ENCODE measurements around the gene CDK9. TPM values are rescaled to one million over a fixed set of nuclear protein-coding genes. Genes with fewer than 3 reads are reported as not detected.

Gene CDK9
- 10 to 100 TPM; 60.7 to 96.3 (median 70.7) TPM for total RNA-seq

DNA sequence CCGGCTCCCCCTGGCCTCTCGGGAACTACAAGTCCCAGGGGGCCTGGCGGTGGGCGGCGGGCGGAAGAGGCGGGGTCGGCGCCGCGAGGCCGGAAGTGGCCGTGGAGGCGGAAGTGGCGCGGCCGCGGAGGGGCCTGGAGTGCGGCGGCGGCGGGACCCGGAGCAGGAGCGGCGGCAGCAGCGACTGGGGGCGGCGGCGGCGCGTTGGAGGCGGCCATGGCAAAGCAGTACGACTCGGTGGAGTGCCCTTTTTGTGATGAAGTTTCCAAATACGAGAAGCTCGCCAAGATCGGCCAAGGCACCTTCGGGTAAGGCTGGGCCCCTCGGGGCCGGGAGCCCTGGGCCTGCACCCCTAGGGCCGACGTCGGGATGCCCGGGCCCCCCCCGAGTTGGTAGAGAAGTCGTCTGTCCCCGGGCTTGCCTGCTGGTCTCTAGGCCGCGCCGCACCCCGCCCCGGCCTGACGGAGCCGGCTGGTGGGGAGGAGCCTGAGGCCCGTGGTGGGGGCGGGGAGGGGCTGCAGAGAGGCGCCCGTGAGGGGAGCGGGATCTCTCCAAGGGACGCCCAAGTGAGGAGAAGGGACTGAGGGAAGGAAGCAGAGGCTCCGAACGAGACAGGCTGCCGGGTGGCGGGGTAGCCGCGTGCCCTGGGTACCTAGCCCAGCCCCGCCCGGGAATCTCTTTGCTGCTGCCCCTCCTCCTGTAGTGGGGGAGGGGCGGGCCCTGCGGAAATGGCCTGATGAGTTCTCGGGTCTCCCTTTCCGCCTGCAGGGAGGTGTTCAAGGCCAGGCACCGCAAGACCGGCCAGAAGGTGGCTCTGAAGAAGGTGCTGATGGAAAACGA is at the start of gene CDK9:
CDK9 (plus strand) TSS at position 102 of the 840 bp plus-strand sequence; CDS start at position 217, 115 bp downstream.
- H3K4me3 ChIP-seq (ENCODE audit: low read depth, poor library complexity, severe bottlenecking) = peak within 1 kb of the TSS; percentile 78
- intact Hi-C loops (cut with DNase I; ENCODE audit: low total_unique reads) = loop anchor here (5.0 kb wide), 1 partner anchor 126 kb away; no protein-coding TSS in a partner anchor
- 1% methylated on average over 30 to 57 of the region's 75 CpGs for WGBS, 2 donors
- DNase-seq (ENCODE audit: low spot score in 2 of 2) = peak; percentile 87 to 98
- TF ChIP-seq, protein P1, sequence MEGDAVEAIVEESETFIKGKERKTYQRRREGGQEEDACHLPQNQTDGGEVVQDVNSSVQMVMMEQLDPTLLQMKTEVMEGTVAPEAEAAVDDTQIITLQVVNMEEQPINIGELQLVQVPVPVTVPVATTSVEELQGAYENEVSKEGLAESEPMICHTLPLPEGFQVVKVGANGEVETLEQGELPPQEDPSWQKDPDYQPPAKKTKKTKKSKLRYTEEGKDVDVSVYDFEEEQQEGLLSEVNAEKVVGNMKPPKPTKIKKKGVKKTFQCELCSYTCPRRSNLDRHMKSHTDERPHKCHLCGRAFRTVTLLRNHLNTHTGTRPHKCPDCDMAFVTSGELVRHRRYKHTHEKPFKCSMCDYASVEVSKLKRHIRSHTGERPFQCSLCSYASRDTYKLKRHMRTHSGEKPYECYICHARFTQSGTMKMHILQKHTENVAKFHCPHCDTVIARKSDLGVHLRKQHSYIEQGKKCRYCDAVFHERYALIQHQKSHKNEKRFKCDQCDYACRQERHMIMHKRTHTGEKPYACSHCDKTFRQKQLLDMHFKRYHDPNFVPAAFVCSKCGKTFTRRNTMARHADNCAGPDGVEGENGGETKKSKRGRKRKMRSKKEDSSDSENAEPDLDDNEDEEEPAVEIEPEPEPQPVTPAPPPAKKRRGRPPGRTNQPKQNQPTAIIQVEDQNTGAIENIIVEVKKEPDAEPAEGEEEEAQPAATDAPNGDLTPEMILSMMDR (IDR thresholded peaks at IDR 0.05) = no peak
- TF ChIP-seq POLR2A (IDR thresholded peaks at IDR 0.05) = peak in 1 of 2 donors; percentile 39

DNA sequence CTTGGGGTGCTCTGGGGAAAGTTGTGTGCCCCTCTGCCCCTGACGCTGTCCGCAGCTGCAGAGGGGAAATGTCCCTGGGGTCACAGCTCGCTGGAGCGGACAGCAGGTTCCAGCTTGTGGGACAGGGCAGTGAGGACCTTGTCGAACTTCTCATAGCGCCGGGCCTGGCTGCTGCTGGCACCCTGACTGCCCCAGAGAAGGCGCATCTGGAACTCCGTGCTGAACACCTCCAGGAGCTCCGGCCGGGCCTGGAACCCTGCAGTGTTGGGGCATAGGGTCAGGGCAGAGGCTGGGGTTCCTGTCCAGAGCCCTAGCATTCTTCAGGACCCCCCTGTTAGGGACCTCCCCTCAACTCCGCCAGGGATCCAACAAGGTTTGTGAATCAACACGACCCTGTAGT is 47.2 kb upstream of the CDK9 start:
- 87 to 88% methylated on average over 13 of the region's 13 CpGs for WGBS, 2 donors
- DNase-seq (ENCODE audit: low spot score in 2 of 2) = no peak
- H3K4me3 ChIP-seq (ENCODE audit: low read depth, poor library complexity, severe bottlenecking) = no peak overlapping the region
- intact Hi-C loops (cut with DNase I; ENCODE audit: low total_unique reads) = loop anchor here (5.0 kb wide), 2 partner anchors 44 to 184 kb away; no protein-coding TSS in a partner anchor
- TF ChIP-seq POLR2A (IDR thresholded peaks at IDR 0.05) = no peak
- TF ChIP-seq, protein P1 (IDR thresholded peaks at IDR 0.05) = no peak

DNA sequence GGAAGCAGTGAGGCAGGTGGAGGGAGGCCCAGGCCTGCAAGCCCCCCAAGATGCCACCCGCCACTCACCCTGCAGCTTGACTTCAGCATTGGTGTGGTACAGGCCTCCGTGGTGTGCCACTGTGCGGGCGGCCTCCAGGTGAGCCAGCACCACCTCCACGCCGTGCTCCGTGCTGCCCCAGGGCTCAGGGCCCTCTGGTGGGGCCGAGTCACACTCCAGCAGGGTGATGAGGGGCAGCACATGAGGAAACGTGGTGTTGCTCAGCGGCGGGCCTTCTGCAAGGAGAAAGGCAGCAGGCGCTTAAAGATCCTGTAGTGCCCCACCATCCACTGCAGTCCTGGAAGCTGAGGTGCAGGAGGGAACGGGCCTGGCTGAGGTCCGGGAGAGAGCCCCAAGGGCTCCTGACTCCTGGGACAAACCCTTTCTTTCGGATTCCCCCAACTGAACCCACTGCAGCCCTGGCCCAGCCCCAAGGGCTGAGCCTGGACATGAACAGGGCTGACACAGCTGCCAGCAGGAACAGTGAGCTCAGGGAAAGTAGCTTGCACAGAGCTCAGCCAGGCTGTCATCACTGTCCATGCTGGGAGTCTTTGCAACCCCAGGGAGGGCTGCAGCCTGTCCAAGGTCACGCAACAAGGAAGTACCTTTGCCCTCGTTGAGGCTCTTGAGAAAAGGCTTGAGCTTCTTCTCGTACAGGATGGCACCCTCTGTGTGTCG is 46.1 kb upstream of the CDK9 start:
- intact Hi-C loops (cut with DNase I; ENCODE audit: low total_unique reads) = loop anchor here (5.0 kb wide), 2 partner anchors 43 to 183 kb away; no protein-coding TSS in a partner anchor
- WGBS, 2 donors = 58 to 59% methylated on average over 17 of the region's 19 CpGs
- TF ChIP-seq POLR2A (IDR thresholded peaks at IDR 0.05) = no peak
- TF ChIP-seq, protein P1 (IDR thresholded peaks at IDR 0.05) = no peak
- DNase-seq (ENCODE audit: low spot score in 2 of 2) = no peak
- no peak overlapping the region for H3K4me3 ChIP-seq (ENCODE audit: low read depth, poor library complexity, severe bottlenecking)

DNA sequence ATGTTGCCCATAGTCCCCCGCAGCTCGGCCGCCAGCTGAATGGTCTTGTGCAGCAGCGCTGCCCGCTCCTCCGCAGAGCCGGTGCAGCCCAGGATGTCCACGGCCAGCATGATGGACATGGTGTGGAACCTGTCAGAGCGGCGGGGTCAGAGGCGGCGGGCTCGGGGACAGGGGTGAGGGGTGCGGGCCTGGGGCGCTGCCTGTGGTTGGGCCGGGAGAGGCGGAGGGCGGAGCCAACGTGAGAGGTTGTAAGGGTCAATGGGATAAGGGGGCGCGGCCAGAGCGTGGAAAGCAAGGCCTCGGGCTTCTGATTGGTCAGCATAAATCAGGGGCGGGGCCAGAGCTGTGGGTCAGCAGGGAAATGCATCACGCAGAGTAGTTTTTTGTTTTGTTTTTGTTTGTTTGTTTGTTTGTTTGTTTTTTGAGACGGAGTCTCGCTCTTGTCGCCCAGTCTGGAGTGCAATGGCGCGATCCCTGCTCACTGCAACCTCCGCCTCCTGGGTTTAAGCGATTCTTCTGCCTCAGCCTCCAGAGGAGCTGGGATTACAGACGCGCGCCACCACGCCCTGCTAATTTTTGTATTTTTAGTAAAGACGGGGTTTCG is 43.9 kb upstream of the CDK9 start:
- no peak for TF ChIP-seq POLR2A (IDR thresholded peaks at IDR 0.05)
- TF ChIP-seq, protein P1 (IDR thresholded peaks at IDR 0.05) = no peak
- intact Hi-C loops (cut with DNase I; ENCODE audit: low total_unique reads) = no loop called here
- H3K4me3 ChIP-seq (ENCODE audit: low read depth, poor library complexity, severe bottlenecking) = no peak overlapping the region
- 72 to 80% methylated on average over 37 to 38 of the region's 38 CpGs for WGBS, 2 donors
- DNase-seq (ENCODE audit: low spot score in 2 of 2) = peak; percentile 68 to 94

DNA sequence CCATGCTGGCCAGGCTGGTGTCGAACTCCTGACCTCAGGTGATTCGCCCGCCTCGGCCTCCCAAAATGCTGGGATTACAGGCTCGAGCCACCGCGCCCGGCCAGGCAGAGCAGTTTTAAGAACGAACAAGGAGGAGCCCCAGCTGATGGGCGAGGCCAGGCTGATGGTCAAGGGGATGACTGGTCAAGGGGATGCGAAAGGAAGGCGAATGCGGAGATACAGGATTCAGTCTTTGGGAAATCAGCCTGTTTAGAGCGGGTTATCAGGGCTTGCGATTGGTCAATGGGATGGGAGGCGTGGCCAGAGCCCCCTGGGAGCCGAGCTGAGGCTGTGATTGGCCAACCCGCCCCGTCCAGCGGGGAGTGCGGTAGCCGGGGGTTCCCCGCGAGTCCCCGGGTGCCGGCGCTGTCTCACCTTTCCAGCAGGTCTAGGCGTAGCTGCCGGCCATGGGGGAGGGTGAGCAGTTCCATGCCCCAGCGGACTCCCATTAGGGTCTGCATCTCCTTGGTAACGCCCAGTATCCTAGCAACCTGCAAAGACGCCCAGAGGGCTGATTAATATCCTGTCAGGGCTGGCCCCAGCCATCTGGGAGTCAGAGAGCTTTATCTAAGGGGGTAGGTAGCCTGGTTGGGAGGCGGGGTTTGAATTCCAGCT is 43.3 kb upstream of the CDK9 start:
- WGBS, 2 donors = 40 to 49% methylated on average over 33 of the region's 33 CpGs
- intact Hi-C loops (cut with DNase I; ENCODE audit: low total_unique reads) = no loop called here
- TF ChIP-seq, protein P1 (IDR thresholded peaks at IDR 0.05) = no peak
- no peak for TF ChIP-seq POLR2A (IDR thresholded peaks at IDR 0.05)
- no peak overlapping the region for H3K4me3 ChIP-seq (ENCODE audit: low read depth, poor library complexity, severe bottlenecking)
- peak; percentile 73 to 94 for DNase-seq (ENCODE audit: low spot score in 2 of 2)
